ENCODE results near the gene CCT7.
A peak's percentile ranks its signal among the peaks of the same experiment; 100 is the strongest.
"Not testable (repeated sequence)": the region's sequence is repeated elsewhere in the genome, so short reads cannot be mapped to it uniquely, and the experiment has no call there.

Gene CCT7

DNA sequence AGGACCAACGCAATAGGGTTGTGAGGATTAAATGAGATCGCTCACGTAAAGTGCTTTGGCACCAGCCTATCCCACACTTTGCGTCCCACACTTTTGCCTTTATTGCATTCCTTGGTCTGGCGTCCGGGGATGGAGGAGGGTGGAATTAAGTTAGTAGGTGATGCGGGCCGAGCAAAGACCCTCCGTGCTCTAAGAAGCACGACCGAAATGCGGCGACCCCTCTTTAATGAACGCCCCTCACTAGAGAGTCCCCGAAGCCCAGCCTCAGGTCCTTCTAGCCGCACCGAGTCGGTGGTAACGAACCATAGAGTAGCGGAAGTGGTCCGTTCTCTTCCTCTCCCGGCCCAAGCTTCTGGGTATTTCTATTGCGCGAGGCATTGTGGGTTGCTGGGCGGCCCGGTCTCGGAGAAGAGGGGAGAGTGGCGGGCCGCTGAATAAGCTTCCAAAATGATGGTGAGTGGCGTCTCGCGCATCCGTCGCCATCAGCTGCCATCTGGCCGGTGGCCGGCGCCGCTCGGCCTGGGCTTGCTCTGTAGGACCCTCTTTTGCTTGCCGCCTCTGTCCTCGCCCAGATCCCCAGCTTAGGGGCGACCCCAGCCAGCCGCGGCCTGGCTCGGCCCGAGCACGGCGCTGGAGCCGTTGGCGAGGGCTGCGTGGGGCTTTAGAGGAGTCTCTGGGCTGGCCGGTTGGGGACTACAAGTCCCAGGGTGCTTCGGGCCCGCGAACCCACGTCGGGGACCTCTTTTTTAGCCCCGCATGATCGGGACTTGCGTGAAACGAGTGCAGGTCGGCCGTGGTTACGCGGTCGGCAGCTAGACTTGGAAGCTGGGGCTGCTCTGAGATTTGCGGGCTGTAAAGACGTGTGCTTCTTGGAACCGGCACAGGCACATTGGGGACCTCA, at the start of gene CCT7:
Gene CCT7, plus strand, starts transcription at position 377 of the 901 bp plus-strand sequence. Its CDS starts 71 bp downstream, at position 448.
- peak; percentile 66 to 74 for DNase-seq (ENCODE audit: low read depth in 2 of 2)

DNA sequence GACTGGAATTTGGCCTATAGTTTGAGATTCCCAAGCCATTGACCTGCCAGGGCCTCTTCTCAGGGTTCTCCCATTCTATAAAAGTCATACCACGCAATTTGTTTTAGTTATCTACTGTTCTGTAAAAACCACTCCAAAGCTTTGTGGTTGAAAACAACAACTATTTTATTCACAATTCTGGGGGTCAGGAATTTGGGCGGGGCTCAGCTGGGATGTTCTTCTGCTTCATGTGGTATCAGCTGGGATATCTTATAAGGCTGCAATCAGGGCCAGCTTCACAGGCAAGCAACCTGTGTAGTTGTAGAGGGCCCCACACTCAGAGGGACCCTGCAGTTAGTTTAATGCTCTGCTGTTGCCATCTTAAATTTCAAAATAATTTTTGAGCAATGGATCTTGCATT, 48.1 kb upstream of the CCT7 start:
- no peak for DNase-seq (ENCODE audit: low read depth in 2 of 2)

DNA sequence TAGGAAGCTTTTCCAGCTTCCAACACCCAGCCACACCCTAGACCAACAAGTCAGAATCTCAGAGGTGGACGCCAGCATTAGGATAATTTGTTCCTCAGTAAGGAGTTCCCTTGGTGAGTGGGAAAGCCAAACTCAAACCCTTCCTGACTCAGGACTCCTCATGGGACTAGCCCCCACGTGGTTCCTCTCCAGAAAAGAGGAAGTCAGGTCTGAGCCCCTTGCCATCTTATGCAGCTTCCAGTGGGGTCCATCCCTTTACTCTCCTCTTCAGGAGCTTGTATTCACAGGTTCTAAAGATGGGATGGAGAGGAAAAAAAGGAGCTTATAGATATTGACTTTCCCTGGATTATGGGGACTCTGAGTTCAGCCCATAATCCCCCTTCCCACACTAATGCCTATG, 46.6 kb upstream of the CCT7 start:
- no peak for DNase-seq (ENCODE audit: low read depth in 2 of 2)

DNA sequence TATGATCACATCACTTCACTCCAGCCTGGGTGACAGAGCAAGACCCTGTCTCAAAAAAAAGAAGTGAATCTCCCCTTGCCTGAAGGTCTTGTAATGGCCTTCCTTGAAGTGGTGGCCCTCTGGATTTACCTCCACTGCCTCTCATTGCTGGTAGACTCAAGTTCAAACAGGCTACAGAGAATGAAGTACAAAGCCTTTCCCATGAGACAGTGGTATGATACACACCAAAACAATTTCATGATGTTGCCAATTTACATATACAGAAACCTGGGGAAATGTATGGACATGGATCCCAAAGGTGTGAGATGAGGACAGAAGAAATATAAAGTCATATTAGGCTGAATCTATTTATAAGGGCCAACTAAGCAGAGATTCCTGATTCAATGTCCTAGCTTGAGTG, 36.5 kb upstream of the CCT7 start:
- no peak for DNase-seq (ENCODE audit: low read depth in 2 of 2)

DNA sequence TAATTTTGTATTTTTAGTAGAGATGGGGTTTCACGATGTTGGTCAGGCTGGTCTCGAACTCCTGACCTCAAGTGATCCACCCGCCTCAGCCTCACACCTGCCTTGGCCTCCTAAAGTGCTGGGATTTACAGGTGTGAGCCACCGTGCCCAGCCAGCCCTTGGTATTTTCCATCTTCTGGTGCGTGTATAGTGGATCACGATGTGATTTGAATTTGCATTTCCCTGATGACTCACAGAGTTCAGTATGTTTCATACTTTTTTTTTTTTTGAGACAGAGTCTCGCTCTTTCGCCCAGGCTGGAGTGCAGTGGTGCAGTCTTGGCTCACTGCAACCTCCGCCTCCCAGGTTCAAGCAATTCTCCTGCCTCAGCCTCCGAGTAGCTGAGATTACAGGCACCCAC, 33.8 kb upstream of the CCT7 start:
- DNase-seq (ENCODE audit: low read depth in 2 of 2): not testable (repeated sequence)

DNA sequence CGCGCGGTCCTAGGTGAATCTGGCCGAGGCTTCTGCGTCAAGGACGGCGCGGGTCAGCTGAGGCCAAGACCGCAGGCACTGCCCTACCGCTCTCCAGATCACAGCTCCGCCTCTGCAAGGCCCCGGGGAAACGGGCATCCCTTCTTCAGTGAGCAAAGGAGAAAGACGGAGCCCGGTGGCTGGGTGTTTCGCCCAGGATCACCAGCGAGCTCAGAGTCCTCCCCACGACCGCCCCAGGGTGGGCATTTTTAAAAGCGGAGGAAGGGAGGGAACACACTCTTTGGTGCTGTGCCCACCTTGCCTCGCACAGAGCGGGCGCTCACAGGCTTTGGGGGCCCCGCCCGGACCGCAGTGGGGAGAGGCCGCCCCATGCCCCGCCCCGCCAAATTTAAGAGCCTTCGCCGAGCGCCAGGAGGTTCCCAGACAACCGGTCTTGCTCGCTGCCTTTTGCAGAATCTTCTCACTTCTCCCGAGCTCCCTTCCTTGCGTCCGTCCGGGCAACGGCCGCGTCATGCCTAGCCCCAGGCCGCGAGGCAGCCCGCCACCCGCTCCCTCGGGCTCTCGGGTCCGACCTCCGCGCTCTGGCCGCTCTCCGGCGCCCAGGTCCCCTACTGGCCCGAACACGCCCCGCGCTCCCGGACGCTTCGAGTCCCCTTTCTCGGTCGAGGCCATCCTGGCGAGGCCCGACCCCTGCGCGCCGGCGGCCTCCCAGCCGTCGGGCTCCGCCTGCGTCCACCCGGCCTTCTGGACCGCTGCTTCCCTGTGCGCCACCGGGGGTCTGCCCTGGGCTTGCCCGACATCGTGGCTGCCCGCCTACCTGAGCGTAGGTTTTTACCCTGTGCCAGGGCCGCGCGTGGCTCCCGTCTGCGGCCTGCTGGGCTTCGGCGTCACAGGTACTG, 31.7 kb upstream of the CCT7 start, which contains the start of gene NOTO:
Gene NOTO, plus strand, starts transcription at position 419 of the 899 bp plus-strand sequence. Its CDS starts 93 bp downstream, at position 512.
- DNase-seq (ENCODE audit: low read depth in 2 of 2): no peak

DNA sequence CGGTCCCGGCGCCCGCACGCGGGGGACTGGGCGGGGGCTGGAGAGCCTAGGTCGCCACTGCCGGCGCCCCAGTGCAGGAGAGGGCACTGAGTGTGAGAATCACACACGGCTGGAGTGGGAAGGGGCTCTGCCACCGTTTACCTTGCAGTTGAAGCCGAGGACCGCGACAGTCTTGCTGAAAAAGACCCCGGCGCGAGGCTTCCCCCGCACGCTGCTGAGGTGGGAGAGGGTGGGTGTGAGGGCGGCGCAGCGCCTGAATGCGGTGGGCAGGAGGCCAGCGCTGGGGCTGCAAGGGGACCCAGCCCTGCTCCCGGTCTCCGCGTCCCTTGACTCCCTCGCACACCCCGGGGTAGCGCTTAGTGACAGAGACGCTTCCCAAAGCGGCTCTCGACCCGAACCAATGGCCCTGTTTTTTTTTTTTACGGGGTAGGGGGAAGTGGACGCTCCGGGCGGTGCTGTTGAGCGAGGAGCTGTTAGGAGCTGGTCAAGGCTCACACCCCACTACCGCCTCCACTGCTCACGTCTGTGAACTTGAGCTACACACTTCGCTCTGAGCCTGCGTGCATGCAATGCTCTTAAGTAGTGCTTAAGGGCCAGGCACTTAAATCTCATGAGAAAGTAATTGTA, 30.9 kb upstream of the CCT7 start:
- no peak for DNase-seq (ENCODE audit: low read depth in 2 of 2)

DNA sequence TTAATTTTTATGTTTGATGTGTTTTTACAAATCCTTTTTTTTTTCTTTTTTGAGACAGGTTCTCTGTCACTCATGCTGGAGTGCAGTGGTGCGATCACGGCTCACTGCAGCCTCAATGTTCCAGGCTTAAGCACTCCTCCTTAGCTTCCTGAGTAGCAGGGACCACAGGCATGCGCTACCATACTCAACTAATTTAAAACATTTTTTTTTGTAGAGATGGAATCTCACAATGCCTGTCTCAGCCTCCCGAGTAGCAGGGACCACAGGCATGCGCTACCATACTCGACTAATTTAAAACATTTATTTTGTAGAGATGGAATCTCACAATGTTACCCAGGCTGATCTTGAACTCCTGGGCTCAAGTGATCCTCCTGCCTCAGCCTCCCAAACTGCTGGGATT, 28.5 kb upstream of the CCT7 start:
- DNase-seq (ENCODE audit: low read depth in 2 of 2): no peak

DNA sequence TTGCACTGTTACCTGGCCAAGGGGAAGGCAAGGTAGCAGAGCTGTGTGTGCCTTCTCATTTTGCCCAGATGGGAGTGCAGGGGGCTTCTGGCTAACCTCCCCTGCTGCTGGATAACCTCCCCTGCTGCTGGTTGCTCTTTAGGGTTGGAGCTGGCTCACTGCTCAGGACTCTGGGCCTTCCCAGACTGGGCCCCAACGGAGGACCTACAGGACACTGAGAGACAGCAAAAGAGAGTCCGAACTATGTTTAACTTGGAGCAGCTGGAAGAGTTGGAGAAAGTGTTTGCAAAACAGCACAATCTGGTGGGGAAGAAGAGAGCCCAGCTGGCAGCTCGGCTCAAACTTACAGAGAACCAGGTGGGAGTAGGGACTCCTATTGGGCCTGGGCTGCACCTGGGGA, 25.9 kb upstream of the CCT7 start:
- DNase-seq (ENCODE audit: low read depth in 2 of 2): no peak

DNA sequence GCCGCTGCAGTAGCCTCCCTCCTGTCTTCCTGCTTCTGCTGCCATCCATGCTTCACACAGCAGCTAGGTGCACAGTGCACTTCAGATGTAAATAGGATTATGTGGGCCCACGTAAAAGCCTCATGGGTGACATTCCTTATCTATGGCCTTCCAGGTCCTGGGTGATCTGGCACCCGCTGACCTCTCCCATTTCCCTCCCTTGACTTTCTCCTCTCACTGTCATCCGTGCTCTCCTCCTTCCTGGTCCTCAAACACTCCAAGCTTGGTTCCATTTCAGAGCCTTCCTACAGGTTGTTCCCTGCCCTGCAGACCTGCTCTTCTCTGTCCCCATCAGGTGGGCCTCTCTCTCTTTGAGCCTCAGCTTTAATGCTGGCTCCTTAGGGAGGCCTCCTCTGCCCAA, 24.1 kb upstream of the CCT7 start:
- no peak for DNase-seq (ENCODE audit: low read depth in 2 of 2)

DNA sequence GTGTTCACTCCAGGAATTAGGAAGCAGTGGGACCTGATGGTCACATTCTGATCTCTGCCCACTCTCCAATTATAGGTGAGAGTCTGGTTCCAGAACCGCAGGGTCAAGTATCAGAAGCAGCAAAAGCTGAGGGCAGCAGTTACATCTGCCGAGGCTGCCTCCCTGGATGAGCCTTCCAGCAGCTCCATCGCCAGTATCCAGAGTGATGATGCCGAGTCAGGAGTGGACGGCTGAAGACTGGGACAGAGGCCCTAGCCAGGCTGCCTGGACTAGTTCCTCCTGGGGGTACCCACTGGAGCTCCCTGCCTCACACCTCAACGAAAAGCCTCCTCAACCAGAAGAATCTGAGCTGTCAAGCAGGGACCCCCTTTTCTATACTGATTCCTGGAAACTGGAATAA, 23.4 kb upstream of the CCT7 start:
- no peak for DNase-seq (ENCODE audit: low read depth in 2 of 2)

DNA sequence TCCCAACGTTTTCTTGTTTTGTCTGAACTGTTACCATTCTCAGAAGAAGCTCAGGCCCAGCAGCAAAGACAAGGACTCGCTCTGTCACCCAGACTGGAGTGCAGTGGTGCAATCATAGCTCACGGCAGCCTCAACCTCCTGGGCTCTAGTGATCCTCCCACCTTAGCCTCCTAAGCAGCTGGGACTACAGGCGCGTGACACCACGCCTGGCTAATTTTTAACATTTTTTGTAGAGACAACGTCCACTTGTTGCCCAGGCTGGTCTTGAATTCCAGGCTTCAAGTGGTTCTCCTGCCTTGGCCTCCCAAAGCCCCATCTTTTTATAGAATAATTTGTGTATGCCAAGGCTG, 22.0 kb upstream of the CCT7 start:
- no peak for DNase-seq (ENCODE audit: low read depth in 2 of 2)

DNA sequence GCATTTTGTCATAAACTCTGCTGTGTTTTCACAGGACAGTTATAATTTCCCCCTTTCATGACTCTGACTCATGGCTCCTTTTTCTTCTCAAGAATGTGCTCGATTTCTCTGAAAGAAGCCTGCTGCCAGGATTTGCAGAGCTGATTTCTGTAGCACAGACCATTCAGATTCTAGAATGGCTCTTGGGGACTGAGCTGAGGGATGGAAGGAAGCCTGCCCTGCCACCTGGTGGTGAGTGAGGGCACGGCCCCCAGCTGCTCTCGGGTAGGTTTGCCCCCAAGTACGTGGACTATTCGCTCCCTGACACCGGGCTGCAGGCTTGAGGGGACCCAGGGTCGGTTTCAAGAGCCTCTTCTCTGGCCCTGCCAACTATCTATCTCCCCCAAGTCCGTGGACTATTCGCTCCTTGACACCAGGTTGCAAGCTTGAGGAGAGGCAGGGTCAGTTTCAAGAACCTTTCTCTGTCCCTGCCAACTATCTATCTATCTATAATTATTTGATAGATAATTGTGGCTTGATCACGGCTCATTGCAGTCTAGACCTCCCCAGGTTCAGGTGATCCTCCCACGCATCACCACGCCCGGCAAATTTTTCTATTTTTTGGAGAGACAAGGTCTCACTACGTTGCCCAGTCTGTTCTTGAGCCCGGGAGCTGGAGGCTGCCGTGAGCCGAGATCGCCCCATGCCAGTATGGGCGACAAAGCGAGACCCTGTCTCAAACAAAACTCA, 21.5 kb upstream of the CCT7 start:
- peak; percentile 66 to 67 for DNase-seq (ENCODE audit: low read depth in 2 of 2)

DNA sequence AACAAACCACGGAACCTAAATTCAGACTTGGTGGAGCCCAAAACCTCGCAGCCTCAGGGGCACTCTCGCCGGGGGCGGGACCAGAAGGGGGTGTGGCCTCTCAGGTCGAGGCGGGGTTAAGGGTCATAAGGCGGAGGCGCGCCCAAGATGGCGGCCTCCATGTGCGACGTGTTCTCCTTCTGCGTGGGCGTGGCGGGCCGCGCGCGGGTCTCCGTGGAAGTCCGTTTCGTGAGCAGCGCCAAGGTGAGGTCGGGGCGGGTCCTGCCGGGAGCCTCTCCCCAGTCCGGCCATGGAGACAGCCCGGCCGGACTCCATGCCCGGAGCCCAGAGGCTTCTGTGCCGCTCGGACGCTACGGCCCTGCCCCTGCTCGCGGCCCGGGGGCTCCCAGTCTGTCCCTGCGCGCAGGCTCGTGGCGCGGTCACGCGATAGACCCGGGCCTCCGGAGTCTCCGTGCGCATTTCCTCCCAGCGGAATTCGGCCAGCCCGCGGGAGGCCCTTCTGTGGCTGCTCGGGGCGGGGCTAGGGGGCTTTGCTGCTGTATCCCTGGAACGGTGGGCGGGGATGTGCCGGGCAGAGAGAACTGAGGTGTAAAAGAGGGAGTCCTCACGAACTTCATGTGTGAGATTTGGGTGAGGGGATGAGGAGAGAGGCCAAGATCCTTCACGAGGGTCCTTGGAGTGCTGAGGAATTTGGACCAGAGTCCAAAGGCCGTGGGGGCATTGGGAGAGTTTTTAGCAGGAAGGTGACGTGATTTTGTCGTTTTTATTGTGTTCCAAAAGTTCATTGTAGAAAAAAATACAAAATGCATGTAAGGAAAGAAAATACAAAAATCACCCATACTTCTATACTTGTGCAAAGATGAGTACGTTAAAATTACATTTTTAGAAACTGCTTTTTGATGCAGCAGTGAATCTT, 19.7 kb upstream of the CCT7 start, which contains the start of gene SMYD5:
Gene SMYD5, plus strand, starts transcription at position 126 of the 916 bp plus-strand sequence. Its CDS starts 22 bp downstream, at position 148.
- peak; percentile 90 for DNase-seq (ENCODE audit: low read depth in 2 of 2)

DNA sequence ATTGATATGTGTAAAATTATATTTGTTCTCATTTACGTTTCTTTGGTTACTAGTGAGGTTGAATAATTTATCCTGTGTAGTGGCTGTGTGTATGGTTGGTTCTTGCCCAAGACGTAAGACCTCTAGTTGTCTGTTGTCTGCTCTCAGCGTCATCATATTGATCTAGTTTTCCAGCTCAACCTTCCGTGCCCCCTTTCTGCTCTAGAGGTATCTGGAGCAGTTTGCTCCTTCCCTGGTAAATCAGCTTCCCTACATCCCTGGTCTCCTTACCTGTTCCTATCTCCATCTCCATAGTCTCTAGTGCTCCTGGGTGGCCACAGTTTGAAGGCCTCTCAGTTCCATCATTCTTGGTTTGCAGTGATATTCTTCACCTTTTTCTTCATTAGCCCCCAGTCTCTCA, 18.9 kb upstream of the CCT7 start:
- no peak for DNase-seq (ENCODE audit: low read depth in 2 of 2)

DNA sequence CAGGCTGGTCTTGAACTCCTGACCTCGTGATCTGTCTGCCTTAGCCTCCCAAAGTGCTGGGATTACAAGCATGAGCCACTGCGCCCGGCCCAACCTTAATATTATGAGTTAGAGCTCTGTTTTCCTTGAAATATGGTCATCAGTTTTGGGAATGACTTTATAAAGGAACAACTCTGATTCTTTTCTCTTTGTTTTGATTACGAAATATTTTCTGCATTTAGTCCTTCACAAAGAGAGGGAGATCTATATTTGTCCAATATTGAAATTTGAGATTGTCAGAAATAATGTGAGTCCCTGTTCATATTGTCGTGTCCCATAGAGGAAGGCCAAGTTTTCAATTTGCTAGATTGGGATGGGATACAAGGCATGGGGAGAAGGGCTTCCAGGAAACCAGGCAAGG, 16.9 kb upstream of the CCT7 start:
- DNase-seq (ENCODE audit: low read depth in 2 of 2): no peak

DNA sequence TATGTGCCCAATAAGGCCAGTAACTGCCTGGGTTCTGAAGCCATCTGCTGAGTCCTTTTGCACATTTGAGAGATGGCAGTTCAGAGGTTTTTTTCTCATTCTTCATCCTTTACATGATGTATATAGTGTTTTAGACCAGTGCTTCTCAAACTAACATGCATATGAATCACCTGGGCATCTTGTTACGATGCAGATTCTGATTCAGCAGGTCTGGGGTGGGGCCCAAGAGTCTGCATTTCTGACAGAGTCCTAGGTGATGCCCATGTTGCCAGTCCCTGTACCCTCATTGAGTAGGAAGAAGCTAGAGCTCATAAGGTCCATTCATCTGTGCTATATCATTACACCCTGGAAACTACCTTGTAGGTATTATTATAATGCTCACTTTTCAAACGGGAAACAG, 16.3 kb upstream of the CCT7 start:
- DNase-seq (ENCODE audit: low read depth in 2 of 2): no peak

DNA sequence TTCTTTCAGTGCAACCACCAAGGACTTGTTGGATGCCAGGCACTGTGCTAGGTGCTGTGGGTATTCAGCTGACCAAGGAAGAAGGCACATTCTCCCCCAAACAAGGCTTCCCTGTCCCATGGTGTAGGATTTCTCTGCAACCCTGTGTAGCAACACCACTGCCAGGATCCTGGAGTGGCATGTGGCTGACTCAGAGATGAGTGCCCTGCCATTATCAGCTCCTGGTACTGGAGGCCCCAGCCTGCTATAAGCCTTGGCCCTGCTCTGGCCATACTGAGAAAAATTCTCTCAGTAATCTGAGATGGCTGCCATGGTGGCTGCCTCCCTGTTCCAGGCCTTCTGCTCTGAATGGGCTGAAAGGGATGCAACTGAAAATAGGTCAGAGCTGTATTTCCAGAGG, 15.8 kb upstream of the CCT7 start:
- no peak for DNase-seq (ENCODE audit: low read depth in 2 of 2)

DNA sequence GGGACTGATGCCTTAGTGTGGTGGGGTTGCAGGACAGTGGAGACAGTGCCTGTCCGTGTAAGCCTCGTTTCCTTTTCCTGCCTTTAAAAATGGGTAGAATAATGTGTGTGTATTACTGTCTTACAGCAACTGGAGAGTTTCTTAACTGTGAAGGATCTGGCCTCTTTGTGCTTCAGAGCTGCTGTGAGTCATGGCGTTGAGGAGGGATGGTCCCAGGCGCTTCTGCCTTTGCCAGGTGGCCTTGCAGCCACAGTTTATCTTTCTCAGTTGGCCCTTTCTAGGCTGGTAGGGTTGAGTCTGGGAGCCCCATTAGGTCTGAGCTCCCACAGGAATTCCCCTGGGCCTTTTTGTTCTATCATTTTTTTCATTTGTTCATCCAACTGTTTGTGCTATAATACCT, 10.3 kb upstream of the CCT7 start:
- no peak for DNase-seq (ENCODE audit: low read depth in 2 of 2)
